H1 (cell line): ENCODE measurements around the gene MPV17L2.

Source experiments
- CTCF ChIP-seq, 3 experiments: IDR thresholded peaks; 1 replicate in 2 of 3; 2 replicates in 1 of 3; pipeline versions ENCODE4 v1.5.1 to v1.6.1; 2011; ENCODE audit warnings: low read length in 3 of 3, mild to moderate bottlenecking in 3 of 3, inconsistent platforms in 2 of 3, low read depth in 1 of 3, moderate library complexity in 1 of 3; ENCODE audit not compliant: insufficient read depth in 1 of 3; ENCODE audit errors: control extremely low read depth in 1 of 3
- KDM5A ChIP-seq: fragments of 200-600 bp; IDR thresholded peaks from 2 replicates; pipeline ENCODE4 v1.7.1; 2012; ENCODE audit warnings: mild to moderate bottlenecking, low read length, inconsistent platforms, mixed read lengths

GRCh38 chr19:18193388-18194180 lies 566 bp downstream of the MPV17L2 start:
- TF ChIP-seq CTCF (IDR thresholded peaks at IDR 0.05; ENCODE audit: control extremely low read depth in 1 of 3, insufficient read depth in 1 of 3, low read depth in 1 of 3, low read length in 3 of 3) (no peak), KDM5A (no peak; the same call in 1 of the 2 replicates)
